GM19468 (cell line): ENCODE results near the gene RASL11B.

Source experiments
- ATAC-seq: cut with Tn5 transposase; IDR thresholded peaks from one replicate; pipeline ENCODE4 v1.9.1; 2021; ENCODE audit warnings: mild to moderate bottlenecking, moderate library complexity, moderate number of reproducible peaks; ENCODE audit not compliant: unreplicated experiment; ENCODE audit errors: extremely low read depth

The RASL11B gene

GRCh38 chr4:52842792-52843191 lies 19.3 kb upstream of the RASL11B start:
- ATAC-seq: no peak

DNA sequence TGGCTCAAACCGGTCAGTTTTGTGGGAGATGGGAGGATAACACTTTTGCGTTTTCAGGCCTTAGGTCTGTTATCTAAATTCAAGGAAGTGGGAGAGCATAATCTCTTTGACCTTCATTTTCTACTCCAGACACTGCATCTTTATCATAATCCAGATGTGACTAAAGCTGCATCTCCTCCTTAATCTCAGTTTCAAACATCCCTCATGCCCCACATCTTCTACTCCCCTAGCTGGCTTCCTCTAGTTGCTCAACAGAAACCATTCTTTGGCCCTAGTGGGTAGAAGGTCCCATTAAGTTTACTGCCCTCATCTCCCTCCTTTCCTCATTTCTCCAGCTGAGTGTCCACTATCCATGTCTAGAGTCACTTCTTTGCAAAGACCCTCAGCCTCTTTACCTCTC lies 18.8 kb upstream of the RASL11B start:
- ATAC-seq: no peak

DNA sequence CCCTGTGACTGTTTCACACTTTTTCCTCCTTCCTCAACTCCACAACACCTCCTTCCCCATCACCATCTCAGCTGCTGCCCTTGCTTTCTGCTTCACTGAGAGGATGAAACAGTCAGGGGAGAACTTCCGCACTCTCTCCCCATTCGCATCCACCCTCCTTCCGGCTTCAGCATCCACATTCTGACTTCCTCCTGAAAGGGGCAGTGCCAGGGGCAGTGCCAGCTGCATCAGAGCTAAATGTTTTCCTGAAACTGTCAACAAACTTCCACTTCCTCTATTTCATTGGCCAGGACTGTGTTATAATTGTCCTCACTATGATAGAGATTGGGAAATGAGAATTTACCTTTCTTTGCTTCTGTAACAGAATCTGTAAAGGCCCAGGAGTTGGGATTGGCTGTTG lies 18.2 kb upstream of the RASL11B start:
- ATAC-seq: no peak

DNA sequence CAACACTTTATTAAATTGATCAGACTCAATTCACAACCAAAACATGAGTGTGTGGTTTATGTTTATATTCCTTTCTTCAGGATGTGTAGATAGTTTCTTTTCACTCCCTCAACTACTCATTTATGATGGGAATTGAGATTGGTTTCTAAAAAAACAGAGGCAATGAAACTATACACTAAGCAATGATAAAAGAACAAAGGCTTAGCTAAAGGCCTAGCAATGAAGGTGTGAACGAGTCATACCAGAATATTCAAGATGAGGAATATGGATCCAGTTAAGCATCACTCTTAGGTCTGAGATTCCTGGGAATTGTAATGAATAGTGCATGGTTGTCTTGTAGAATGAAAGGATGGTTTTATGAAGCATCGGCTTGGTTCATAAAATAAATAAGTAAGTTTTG lies 17.5 kb upstream of the RASL11B start:
- ATAC-seq: no peak

- no peak for ATAC-seq
These were observed 15.6 kb upstream of the RASL11B start for GRCh38 chr4:52846502-52846901.

DNA sequence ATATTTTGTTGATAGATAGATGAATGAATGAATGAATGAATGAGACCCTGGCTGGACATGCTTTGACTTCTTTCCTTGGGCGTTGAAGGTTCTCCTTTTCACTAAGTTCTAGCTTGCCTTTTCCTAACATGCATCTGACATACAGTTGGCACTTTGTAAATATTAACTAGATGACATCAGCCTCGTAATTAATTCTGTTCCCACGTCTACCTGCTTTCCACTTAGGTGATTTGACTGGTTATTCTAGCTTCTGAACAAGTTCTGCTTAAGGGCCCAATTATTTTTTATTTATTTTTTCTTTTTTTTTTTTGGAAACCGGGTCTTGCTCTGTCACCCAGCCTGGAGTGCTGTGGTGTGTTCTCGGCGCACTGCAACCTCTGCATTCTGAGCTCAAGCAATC lies 13.9 kb upstream of the RASL11B start:
- ATAC-seq: no peak

DNA sequence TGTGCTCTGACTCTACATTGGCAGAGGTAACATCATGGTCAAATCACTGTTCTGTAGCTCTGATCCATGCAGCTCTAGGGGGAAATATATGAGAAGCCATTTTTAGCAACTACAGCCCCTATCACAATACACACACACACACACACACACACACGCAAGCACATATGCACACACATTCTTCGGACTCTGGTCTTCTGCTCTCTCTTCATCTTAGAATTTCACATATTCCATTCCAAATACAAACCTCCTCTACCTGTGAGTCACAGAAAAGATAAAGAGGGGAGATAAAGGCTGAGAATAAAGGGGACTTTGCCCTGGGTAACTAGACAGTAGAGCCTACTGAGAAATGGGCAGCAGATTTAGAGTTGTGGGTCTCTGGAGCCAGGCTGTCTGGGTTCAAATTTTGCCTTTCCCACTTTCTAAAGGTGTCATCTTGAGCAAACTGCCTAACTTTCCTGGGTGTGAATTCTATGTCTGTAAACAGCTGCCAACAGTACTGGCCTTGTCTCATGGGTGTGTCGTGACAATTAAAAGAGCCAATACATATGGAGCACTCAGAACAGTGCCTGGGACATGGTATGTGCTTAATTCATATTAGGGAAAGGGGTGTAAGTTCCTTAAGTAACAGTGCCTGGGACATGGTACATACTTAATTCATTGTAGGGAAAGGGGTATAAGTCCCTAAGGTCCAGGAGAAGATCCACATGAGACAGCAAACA lies 11.6 kb upstream of the RASL11B start:
- no peak for ATAC-seq

DNA sequence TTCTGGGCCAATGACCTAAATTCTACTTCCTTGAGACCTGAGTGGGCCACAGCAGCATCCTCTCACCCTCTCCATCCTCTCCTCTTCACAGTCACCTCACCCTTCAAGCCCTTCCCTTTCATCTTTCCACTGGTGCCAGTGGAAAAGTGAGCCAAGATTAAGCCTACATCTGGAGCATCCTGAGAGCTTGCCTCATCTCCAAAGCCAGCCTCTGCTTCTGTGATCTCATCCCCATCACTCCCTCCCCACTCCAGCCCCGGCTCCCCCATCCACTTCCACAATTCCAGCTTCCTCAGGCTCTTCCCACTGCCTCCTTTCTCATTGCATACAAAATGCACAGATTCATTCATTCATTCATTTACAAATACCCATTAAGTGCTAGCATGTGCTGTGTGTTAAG lies 10.1 kb upstream of the RASL11B start:
- ATAC-seq: no peak

DNA sequence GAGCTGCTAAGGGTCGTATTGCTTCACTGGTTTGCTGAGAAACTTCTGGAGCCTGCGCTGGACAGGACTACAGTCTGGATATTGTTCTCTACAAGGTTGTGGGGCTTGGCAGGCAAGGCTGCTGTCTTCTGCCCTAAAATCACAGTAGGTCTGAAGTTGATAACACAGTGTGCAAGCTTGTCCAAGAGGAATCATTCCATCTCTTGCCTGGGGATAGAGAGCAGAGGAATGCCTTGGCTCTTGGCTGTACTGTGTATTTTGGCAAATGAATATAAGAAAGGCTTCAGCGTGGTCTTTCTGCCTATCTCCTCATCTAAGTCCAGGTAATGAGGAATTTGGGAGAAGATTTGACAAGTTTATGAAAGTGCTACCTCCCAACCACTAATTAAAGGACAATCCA lies 9.4 kb upstream of the RASL11B start:
- no peak for ATAC-seq

GRCh38 chr4:52853351-52853750 lies 8.8 kb upstream of the RASL11B start:
- ATAC-seq: no peak

GRCh38 chr4:52856801-52857200 lies 5.3 kb upstream of the RASL11B start:
- no peak for ATAC-seq

GRCh38 chr4:52860361-52860760 lies 1.8 kb upstream of the RASL11B start:
- no peak for ATAC-seq

DNA sequence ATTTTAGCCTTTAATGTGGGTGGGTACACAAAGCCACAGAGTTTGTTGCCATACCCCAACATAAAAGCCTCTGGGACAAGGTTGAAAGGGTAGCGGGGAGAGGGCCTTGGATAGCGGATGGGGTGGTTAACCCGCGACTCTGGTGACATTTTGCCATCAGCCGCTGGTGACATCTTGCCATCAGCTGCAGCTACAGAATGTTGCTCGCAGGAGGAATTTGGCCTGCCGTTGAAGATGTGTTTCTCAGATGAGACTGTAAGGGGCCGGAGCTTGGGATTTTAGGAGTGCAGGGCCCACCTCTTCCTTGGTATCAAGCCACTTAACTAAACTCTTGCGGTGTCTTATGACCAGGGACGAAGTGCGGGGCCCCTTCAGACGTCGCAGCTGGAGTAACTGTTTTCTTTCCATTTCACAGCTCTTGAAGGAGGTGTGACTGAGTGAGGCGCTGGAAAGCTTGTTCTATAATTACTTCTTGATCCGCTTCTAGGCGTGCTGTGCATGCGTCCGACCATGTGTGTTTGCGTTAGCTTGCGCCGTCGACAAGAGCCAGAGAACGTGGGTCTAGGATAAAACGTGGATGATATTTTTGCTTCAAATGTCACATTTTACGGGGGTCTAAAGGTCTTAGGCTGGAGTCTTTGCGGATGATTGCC lies 820 bp upstream of the RASL11B start:
- no peak for ATAC-seq

DNA sequence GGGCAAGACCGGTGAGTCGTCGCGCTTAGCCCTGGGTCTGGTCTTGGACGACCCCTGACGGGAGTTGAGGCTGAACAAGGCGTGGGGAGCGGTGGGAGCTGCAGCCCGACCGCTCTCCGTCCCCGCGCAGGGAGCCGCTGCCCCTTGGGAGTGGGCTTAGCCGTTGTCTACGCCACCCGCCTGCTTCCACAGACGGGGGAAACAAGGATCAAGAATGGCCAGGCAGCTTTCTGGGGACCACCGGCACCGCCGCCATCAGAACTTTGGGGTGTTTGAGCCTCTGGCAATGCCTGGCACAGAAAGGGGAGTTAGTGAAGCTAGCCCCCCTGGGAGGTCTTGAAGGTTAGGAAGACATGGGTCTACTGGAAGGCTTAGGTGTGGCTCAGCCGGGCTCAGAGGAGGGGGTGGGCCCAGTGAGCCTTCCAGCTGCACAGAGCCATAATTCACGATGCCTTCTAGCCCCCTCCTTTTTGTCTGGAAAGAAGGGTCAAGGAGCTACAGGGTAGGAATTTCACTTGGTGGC lies 583 bp downstream of the RASL11B start:
- no peak for ATAC-seq

DNA sequence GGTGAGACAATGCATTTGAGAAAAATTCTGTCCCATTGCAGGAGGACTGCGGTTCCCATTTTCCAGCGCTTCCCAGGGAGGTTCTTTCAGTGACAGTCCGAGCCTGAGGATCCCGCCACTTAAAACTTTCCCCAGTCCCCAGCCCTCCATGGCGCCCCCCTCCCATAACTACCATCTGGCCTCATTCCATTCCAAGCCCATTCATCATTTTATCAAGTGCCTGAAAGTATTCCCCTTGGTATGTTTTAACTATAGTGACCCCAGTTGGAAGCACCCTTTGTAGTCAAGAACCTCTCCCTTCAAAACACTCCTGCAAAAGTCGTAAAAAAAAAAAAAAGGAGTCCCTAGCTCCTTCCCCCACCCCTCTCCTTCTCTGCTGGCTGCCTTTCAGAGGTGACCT lies 1.2 kb downstream of the RASL11B start:
- ATAC-seq: no peak

- ATAC-seq: no peak
These were observed 2.7 kb downstream of the RASL11B start for GRCh38 chr4:52864793-52865192.

DNA sequence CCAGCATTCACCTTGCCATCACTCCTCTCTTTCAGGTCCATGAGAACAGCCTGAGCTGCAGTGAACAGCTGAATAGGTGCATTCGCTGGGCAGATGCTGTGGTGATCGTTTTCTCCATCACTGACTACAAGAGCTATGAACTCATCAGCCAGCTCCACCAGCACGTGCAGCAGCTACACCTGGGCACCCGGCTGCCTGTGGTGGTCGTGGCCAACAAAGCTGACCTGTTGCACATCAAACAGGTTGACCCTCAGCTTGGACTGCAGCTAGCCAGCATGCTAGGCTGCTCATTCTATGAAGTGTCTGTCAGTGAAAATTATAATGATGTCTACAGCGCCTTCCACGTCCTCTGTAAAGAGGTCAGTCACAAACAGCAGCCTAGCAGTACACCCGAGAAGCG lies 3.2 kb downstream of the RASL11B start:
- ATAC-seq: no peak

GRCh38 chr4:52866734-52867133 lies 4.6 kb downstream of the RASL11B start:
- no peak for ATAC-seq

DNA sequence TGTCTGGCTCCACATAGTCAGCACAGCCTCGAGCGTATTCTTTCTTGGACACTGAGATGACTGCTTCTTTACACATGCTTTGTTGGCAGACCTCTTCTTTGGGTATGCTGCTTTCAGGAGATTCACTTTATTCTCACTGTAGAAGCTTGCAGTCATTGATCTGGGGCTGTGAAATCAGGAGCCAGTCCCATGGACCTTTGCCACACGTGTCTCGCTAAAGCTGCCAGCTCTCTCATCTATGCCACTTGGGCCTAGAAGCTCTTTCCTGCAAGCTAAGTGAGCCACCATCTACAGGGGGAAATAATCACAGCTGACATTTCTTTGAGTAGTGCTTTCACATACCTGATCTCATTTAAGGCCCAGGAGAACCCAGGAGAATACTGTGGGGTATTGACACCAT lies 5.0 kb downstream of the RASL11B start:
- ATAC-seq: no peak

- no peak for ATAC-seq
These were observed 6.0 kb downstream of the RASL11B start for GRCh38 chr4:52868133-52868532.

GRCh38 chr4:52869196-52869595 lies 7.1 kb downstream of the RASL11B start:
- ATAC-seq: no peak

- ATAC-seq: no peak
These were observed 7.5 kb downstream of the RASL11B start for GRCh38 chr4:52869656-52870055.
